Right forelimb (tissue), 1 donor: Measurements from ENCODE around the gene C1orf53.

Experiments
- DNase-seq: peaks from one replicate; pipeline ENCODE4 v3.0.0-alpha.2; 2018

The C1orf53 gene

DNA sequence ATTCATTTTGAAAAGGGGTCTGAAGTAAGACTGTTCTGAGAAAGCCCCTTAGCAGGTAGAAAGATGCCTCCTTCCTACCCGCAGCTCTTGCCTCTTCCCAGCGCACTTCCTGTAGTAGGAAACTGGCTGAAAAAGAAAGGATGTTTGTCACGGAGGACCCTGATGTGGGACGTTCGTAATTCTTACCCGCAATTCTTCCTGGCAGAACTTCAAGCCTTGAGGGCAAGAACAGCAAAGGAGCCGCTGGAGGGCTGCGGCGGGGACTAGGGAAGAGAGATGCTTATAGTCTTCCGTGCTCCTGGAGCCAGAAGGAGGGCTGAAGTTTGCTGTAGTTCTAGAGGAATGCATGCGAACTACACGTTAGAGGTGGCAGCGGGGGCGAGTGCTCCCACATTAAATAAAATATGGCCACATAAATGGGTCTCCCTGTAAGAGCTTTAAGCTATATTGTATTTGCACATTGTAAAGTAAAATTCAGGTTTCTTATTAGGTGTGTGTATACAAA is 6.3 kb downstream of the C1orf53 start:
- DNase-seq = no peak

DNA sequence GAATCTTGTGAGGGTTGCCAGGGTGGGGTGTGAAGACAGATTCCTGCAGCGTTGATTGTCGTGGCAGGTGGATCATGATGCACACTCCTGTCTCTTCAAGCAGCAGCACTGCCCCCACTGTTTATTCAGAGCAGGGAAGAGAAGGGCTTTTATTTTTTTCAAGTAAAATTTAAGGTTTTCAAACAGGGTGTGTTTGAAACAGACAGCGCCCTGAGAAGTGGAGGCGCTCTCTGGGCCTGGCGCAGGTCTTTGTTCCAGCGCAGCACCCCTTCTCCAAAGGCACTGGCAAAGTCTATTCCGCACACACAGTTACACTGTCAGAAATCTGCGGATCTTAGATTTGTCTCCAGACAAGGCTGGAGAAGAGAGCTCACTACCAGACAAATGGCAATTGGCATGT is 7.0 kb downstream of the C1orf53 start:
- no peak for DNase-seq

DNA sequence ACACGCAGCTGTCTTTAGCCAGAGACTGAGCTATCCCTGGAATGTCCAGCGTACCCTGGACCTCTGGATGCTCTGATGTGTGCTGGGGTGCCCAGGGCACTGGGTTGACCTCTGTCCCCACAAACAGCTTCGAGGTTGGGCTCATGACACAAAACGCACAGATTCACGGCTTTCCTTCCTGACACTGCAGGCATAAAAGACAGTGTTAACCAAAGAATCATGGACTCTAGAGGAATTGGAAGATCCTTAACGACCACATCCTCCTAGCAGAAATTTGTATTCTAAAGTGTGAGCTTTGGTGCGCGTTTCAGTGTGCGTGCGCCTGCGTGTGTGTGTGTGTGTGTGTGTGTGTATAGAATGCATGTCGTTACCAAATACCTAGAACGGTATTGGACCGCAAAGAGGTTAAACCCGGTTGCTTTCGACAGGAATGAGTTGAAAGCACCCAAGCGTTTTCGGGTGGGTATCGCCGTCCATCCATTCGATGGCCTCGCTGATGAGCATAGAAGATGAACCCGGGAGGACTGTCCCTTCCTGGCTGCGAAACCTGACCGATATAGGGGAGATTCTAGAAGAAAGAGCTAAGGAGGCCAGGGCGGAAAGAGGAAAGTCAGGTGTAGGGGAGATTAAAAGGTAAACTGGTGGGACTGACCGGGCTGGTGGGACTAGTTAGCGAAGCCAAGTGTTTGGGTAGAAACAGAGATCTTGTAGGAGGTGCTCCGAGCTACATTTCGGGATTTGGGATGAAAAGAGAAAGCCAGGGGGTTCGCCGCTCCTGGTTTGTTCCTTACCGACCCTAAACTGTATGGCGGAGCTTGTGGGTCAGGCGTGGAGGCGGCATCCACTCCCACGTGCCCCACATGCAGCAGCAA is 7.9 kb downstream of the C1orf53 start:
- DNase-seq = no peak

DNA sequence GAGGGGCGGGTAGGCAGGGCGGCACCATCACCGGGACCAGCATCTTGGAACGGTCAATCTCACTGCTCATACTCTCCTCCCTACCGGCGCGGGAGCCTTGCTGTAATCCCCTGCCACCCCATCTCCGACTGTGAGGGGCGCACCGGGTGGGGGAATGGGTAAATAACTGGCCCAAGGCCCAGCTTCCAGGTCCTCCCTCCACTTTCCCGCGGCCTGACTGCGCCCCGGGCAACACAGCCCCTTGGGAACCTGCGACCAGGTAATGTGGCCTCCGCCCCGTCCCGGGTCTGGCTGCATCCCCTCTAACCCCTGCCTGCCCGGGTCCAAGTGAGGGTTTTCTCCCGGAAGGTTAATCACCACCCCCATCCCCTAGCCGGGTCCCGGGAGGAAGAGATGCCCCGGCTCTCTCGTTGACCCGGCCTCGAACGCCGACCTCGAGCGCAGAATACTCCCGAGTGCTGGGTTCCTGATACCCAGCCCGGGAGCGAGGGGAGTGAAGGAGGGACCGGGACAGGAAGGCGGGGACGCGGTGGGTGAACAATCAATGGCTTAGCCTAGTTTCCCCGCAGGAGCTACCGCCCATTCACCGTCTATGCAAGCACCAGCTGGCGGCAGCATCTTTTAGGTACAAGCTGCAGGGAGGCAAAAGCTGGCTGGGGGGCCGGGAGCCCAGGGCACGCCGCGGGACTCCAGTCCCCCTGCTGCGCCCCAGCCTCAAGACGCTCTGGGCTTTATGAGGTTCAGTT is 8.9 kb downstream of the C1orf53 start:
- no peak for DNase-seq

DNA sequence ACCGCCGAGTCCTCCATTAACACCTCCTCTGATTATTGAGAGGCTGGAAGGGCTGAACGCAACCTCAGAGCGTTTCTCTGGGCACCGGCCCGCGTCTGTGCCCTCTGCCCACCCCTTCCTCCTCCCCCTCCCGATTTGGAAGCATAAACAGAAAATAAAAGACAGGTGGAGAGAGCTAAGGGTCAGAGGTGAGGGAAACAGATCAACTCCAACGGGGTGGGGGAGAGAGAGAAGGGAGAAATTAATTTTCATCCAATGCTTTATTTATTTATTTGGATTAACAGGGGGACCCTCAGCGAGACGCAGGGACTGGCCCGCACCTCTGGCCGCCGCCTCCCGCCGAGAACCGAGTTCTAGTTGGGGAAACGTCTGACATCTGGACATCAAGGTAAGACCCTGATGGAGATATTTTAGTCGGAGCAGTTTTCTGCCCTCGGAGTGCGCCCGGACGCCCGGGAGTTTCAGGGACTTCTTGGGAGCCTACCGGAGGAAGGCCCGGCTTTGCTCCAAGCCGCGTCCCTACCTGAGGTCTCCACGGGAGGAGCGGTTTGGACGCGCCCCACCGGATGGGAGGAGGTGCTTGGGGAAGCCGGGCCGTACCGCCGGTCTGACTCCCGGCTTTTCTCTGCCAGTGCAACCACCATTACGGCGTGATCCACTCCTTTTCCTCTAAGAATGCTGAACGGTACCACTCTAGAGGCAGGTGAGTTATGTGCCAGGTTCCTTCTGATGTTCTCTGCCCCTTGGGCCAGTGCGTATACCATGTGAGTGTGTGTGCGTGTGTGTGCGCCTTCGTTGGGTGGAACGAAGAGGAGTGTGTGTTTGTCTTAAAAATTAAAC is 9.6 kb downstream of the C1orf53 start:
- DNase-seq = no peak

DNA sequence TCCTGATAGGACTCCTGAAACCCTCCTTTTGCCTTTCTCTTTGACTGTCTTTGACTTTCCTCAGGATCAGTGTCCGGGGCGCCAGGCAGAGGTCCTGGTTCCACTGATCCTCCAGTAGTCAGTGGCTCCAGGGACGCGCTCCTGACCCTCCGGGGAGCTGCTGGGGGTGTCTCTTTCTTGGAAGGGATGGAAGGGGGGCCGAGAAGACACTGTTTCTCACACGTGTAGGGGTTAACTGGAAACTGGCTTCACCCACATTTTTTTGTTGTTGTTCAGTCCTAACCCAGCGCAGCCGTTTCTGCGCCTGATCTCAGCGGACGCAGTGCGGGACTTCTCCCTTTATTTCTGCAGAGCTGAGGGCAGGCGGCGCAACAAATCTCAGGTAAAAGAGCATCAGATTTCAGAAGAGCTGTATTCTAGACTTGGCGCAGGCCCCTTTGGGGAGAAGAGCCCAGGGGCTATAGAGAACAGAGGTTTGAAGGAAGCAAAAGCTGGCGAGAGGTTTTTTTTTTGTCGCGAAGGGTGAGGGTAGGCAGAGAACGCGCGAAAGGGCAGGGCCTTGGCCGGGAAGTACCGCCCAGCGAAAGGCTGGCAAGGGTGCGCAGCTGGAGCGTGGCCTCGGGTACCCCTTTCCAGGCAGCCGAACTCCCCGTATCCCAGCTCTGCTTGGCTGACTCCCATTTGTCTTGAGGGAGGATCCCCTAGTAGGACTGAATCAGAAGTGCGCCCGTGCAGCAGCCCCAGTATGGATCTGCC is 10.5 kb downstream of the C1orf53 start:
- DNase-seq = no peak

DNA sequence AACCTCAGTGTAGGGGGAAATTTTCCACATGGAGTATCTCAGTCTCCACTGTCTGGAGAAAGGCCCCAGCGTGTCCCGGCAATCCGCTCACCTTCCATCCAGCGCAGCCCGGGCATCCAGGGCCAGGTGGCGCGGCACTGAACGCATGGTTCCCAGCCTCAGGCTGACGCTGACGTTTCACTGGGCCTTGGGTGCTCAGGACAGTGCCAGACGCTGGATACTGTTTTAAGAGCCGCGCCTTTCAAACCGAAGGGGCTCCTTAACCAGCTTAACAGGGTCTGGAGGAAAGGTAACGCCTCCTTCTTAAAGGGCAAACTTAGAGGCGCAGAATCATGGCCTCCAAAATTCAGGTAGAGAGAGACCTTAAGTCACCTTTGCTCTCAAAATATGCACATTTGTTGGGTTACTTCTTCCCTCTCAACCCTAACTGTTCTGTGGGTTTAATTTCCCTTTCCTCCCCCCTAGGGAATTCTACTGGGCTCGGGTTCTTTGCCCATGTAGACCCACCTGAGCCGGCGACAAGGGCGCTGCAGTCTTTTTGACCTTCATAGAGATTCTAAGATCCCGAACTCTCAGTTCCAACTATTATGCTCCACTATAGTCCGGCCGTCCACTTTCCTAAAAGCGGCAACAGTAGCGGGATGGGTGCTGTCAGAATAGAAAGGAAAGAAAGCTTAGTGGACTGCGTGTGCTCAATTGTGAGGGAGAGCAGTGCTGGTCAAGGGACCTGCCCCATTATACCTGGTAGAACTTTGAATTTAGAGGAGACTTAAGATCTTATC is 11.3 kb downstream of the C1orf53 start:
- DNase-seq = no peak

DNA sequence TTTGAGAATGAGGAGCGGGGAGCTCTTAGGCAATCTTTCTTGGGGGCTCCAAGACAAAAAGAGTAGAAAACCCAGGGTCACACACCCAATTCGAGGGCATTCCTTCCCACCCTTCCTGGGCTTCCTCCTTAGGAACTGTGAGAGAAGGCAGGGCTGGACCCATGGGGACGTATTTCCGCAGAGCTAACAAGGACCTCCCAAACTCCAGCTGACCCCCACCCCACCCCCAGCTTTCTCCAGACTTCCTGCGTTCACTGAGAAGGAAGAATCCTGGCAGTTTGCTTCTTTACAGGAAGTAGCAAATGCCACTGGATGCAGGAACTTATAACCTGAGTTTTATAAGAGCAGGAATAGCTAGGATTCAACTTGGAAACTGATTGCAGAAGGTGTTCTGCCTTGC is 12.1 kb downstream of the C1orf53 start:
- no peak for DNase-seq

DNA sequence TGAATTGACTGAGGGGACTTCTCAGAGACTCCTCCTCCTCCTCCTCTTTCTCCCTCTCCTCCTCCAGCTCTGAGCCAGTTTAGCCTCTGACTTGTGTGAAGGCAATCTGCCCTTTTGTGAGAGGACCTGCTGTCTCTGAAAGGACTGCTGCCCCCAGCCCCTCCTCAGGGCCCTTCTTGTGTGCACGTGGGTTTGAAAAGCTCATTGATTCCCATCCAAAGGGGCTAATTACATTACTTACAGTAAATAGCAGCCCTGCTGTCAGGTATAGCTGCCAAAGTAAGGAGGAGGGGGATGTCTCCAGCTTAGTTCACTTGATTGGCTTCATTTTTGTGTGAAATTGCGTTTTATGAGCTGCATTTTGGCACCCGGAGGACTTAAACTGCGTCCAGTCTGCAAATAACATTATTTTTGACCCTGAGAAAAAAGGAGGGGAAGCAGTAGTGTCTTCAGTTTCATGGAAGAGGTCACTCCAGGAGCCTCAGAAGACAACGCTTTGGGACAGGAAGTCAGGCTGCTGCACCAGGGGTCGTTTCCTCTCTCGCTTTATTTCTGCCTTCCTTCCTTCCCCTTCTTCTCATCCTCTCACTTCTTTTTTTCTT is 12.9 kb downstream of the C1orf53 start:
- no peak for DNase-seq

DNA sequence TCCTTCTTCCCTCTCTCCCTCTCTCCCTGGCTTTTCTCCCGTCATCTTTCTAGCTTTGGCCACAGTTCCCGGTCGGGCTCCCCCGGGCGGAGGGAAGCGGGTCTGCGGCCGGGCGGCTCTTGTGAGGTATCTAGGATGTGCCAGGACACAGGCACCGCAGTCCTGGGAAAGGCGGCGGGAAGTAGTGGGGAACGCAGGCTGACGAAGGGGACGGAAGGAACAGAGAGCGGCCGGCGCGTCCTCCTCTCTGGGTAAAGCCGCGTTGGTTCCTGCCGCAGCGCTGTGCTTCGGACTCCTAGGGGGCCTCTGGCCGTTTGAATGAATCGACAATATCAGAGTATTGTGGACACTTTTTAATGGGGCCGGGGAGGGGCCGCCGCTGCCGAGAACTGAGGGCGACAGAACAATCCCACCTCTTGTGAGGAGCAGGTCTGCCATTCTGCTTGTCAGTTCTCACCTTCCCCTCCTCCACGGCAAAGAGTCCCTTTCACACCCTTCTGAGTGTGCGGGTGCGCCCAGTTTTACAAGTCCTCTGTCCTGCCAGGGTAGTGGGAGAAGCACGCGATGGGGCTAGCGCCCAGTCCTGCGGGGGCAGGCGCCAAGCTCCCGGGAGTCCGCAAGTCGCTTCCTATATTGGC is 13.6 kb downstream of the C1orf53 start:
- DNase-seq = peak; percentile 80

DNA sequence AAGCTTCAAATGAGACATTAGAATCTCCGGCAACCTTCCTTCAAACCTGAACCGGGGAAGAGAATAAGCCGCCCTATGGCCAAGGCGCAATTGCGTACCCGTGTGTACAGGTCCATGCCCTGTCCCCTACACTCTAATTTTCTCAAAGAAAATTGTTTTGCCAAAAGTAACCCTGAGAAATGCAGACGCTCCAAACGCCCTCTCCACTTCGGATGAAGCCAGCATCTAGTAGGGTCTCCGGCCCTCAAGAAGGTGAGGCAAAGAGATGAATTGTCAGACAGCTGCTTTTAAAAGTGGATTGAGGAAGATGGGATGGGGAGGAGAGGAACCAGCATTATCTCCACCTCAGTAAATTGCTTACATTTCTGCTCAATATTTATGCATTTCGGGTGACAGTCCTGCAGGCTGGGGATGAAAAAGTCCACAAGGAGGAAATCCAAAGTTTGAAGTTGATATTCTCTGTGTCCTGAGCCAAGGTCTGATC is 14.1 kb downstream of the C1orf53 start:
- no peak for DNase-seq

DNA sequence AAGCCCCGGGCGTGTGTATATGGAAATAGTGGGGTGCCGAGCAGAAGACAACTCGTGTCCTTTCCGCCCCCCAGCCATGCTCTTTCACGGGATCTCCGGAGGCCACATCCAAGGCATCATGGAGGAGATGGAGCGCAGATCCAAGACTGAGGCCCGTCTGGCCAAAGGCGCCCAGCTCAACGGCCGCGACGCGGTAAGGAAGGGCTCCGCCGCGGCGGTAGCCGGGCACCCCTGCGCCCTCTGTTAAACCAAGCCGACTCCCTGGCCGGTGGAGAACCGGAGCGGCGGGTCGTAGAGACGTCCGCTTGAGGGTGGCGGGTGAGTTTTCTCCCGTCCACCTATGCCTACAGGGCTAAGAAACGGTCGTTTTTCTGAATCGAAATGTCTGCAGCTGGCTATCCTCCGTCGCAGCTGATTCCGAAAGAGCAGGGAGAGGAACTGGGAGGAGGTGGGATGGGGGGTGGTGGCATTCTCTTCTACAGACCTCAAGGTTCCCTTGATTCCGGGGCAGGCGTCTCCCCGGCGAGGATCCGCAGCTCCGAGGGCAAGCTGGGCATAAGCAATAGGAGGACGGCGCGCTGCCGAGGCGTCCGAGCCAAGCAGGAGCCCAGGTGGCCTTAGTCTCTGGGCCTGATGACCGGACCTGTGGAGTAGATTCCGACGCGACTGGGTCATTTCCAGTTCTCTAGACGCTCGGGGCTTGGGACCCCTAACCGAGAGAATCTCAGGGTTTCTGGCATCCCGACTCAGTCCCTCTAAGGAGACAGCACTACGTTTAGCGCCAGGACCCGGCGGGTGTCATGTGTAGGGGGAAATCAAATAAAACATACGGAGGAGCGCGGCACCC is 15.6 kb downstream of the C1orf53 start:
- no peak for DNase-seq

DNA sequence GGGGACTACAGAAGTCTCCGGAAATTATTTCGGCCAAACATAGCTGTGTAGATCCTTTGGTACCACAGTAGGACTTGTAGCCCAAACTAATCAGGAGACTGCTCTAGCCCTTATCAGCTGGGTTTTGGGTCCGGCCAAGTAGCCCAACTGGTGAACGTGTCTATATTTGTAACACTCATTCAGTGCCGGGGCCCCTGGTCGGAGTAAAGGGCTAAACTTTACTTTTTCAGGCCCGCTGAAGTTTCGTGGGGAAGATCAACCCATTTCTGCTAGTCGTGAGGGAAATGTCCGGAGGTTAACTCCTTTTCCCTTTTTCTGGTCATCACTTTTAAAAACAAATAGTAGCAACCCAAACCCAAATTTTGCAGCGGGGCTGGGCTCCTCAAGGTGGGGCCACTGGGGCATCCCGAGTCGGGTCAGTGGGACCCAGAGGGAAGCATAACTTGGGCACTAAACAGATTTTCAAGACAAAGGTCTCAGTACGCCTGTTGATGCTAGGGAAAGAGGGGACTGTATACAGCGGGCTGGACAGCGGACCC is 16.4 kb downstream of the C1orf53 start:
- DNase-seq = no peak

DNA sequence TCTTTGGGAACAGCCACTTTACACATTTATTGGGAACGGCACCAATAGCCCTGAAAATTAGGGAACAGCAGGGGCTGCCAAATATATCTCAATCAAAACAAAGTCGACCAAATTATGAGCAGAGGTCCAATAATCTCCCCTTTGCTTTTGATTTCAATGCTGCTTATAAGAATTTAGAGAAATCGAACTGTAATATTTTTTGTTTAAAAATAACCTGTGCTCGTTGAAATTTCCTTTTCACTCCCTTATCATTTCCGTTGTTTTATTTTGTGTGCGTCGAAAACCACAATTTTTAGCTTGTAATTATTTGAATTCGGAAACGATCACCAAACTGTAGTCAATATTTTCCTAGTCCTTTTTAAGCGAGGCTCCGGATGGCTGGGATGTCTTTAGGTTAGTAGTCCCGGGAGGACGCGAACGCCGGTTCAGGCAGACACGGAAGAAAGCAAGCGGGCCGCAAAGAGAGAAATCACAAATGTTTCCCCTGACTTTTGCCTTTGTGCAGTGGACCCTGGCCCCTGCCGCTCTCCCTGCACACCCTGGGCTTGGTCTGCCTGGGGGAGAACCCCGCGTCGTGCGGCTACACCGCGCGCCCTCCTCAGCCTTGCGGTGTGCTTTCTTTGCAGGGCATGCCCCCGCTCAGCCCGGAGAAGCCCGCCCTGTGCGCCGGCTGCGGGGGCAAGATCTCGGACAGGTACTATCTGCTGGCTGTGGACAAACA is 17.1 kb downstream of the C1orf53 start:
- DNase-seq = no peak

DNA sequence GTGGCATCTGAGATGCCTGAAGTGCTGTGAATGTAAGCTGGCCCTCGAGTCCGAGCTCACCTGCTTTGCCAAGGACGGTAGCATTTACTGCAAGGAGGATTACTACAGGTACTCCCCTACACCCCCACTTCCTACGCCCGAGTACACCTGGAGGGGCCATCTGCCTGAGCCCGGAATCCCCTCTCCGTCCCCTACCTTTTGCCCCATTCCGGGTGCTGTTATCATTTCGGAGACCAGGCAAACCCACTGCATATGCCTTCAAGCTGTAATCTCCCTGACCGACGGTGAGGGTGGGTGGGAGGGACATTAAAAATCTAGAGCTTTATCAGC is 17.6 kb downstream of the C1orf53 start:
- DNase-seq = no peak

DNA sequence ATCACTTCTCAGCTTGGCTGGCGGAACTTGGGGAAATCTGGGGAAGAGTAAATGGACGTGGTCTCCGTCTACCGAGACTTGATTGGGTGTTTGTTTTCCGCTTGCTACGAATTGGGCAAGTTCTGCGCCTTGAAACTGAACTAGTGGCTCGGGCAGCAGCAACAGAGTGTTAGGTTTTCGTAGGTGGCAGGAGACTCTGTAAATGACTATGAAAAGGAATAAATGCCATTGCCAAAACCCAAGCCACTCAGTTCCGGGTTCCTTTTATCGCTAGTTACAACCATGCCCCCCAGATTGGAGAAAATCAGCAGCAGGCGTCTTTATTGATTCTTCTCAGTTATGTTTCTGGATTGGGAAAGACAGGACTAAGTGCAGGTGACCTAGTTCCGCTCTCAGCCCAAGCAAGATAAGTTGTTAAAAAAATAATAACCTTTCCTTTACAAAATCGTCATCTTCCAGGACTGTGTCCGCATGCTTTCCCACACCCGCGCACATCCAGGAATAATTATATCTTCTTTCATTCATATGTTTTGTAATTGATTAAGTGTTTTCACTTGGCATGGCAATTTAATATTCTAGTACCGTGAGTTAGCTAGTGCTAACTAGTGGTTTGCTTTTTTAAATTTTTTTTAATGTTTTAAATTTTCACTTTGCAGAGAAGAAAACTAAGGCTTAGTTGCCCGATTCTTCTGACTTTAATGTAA is 18.1 kb downstream of the C1orf53 start:
- DNase-seq = no peak

DNA sequence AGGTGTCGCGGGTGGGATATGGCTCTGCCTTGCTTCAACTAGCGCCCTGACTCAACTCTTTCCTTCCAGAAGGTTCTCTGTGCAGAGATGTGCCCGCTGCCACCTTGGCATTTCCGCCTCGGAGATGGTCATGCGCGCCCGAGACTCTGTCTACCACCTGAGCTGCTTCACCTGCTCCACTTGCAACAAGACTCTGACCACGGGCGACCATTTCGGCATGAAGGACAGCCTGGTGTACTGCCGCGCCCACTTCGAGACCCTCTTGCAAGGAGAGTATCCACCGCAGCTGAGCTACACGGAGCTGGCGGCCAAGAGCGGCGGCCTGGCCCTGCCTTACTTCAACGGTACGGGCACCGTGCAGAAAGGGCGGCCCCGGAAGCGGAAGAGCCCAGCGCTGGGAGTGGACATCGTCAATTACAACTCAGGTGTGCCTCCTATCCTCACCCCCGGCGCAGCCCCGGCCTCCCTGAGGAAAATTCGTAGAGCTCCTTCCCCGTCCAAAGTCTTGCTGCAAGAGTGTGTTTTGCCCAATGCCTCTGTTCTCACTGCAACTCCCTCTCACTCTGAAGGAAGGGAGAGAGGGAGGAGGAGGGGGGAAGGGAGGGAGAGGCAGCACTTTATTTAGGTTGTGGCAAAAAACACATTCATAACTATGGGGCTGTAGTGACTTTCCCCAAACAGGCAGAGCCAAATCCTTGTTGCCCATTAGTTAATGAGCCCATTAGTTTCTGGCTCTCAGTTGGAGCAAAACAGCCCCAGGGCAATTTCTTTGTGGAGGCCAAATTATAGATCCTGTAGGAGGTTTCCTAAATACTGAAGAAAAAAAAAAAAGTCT is 19.0 kb downstream of the C1orf53 start:
- DNase-seq = no peak
